Keratinocyte (primary cell): Measurements from ENCODE around the gene RWDD2A. TPM values are rescaled to one million over a fixed set of nuclear protein-coding genes. Genes with fewer than 3 reads are reported as not detected.

Experiments used
- DNase-seq: peaks from one replicate; pipeline ENCODE4 v3.0.0-alpha.2; 2011; ENCODE audit warnings: low read depth, missing footprints, low spot score
- FAIRE-seq: peaks from 2 replicates; lab custom pipeline; 2011; peaks lifted over from hg19 to GRCh38; lab: Jason Lieb, UNC
- H2AFZ ChIP-seq: 2 replicates; pipeline ENCODE4 v1.6.0; 2012; ENCODE audit warnings: low read length, control low read depth, inconsistent platforms; ENCODE audit not compliant: control insufficient read depth
- H3K27ac ChIP-seq: 2 replicates; pipeline ENCODE4 v1.5.1; 2011; ENCODE audit warnings: low read length; ENCODE audit not compliant: control insufficient read depth, insufficient read depth
- H3K27me3 ChIP-seq: 3 replicates; pipeline ENCODE4 v1.6.0; 2011; ENCODE audit warnings: low read length; ENCODE audit not compliant: control insufficient read depth, insufficient read depth; ENCODE audit errors: extremely low read depth
- H3K36me3 ChIP-seq, 2 experiments: 2 replicates in 1 of 2; 3 replicates in 1 of 2; pipeline ENCODE4 v1.5.1; 2011; ENCODE audit warnings: low read length in 2 of 2, mild to moderate bottlenecking in 1 of 2; ENCODE audit not compliant: control insufficient read depth in 2 of 2, insufficient read depth in 2 of 2; ENCODE audit errors: extremely low read depth in 1 of 2
- H3K4me1 ChIP-seq: 3 replicates; pipeline ENCODE4 v1.5.1; 2011; ENCODE audit warnings: low read length; ENCODE audit not compliant: control insufficient read depth, insufficient read depth; ENCODE audit errors: extremely low read depth
- H3K4me2 ChIP-seq: 3 replicates; pipeline ENCODE4 v1.6.0; 2011; ENCODE audit warnings: low read depth, low read length; ENCODE audit not compliant: control insufficient read depth, insufficient read depth; ENCODE audit errors: extremely low read depth
- H3K4me3 ChIP-seq, 3 experiments: fragments of 200-600 bp in 1 of 3; sonication (generic) in 1 of 3; 2 replicates in 2 of 3; 3 replicates in 1 of 3; pipeline ENCODE4 v1.5.1; 2011 to 2016; ENCODE audit warnings: low read length in 3 of 3, mild to moderate bottlenecking in 3 of 3, control low read depth in 2 of 3, inconsistent platforms in 1 of 3, low read depth in 1 of 3, mixed read lengths in 1 of 3, mixed run types in 1 of 3, moderate library complexity in 1 of 3; ENCODE audit not compliant: control insufficient read depth in 2 of 3, insufficient read depth in 2 of 3; ENCODE audit errors: extremely low read depth in 1 of 3
- H3K79me2 ChIP-seq: 2 replicates; pipeline ENCODE4 v1.6.0; 2012; ENCODE audit warnings: low read length; ENCODE audit not compliant: control insufficient read depth, insufficient read depth
- H3K9ac ChIP-seq: 3 replicates; pipeline ENCODE4 v1.6.0; 2011; ENCODE audit warnings: low read length; ENCODE audit not compliant: control insufficient read depth, insufficient read depth; ENCODE audit errors: extremely low read depth
- H3K9me1 ChIP-seq: 3 replicates; pipeline ENCODE4 v1.6.0; 2011; ENCODE audit warnings: low read length; ENCODE audit not compliant: control insufficient read depth, insufficient read depth; ENCODE audit errors: extremely low read depth
- H3K9me3 ChIP-seq: 2 replicates; pipeline ENCODE4 v1.5.1; 2012; ENCODE audit warnings: low read depth, low read length; ENCODE audit not compliant: control insufficient read depth
- H4K20me1 ChIP-seq: 3 replicates; pipeline ENCODE4 v1.6.0; 2011; ENCODE audit warnings: low read length; ENCODE audit not compliant: control insufficient read depth, insufficient read depth; ENCODE audit errors: extremely low read depth
- EZH2 ChIP-seq: IDR thresholded peaks from one replicate; pipeline ENCODE4 v1.6.1; 2012; ENCODE audit warnings: inconsistent platforms, mild to moderate bottlenecking, low read length, moderate library complexity
- dilution Hi-C: fragments of 300-500 bp; cut with MboI; formaldehyde crosslinking; loops from one replicate; pipeline ENCODE4 v1.7.0; 2020; ENCODE audit warnings: low sequenced_read_pairs; ENCODE audit not compliant: extremely low pct_ligation_motif_present
- polyA plus RNA-seq, 5 experiments: library from polyadenylated mRNA; depleted of rRNA in 3 of 5; stranded (reverse) in 3 of 5; stranded (forward) in 1 of 5; unstranded in 1 of 5; fragments of >200 nt; gene quantifications; 1 replicate in 1 of 5; 2 replicates in 3 of 5; 3 replicates in 1 of 5; pipeline versions ENCODE4 v1.2.1 to v1.2.3, GENCODE V29; 2011 to 2012; ENCODE audit warnings: missing spikeins in 2 of 5, low read depth in 1 of 5, low replicate concordance in 1 of 5
- TF ChIP-seq, protein P1 (sequence below), 3 experiments: IDR thresholded peaks in 1 of 3; conservative IDR thresholded peaks in 1 of 3; optimal IDR thresholded peaks in 1 of 3; 2 replicates in 2 of 3; 3 replicates in 1 of 3; pipeline versions ENCODE3 to v1.5.1; 2011; ENCODE audit warnings: low read length in 3 of 3, mild to moderate bottlenecking in 3 of 3, moderate library complexity in 2 of 3, control low read depth in 1 of 3, inconsistent platforms in 1 of 3; ENCODE audit not compliant: insufficient read depth in 2 of 3; ENCODE audit errors: extremely low read depth in 1 of 3

The RWDD2A gene
- polyA plus RNA-seq, 1 donor (not counting 4 experiments of a cell fraction or from before 2014, with no cell fraction given), result 1.5 TPM

DNA sequence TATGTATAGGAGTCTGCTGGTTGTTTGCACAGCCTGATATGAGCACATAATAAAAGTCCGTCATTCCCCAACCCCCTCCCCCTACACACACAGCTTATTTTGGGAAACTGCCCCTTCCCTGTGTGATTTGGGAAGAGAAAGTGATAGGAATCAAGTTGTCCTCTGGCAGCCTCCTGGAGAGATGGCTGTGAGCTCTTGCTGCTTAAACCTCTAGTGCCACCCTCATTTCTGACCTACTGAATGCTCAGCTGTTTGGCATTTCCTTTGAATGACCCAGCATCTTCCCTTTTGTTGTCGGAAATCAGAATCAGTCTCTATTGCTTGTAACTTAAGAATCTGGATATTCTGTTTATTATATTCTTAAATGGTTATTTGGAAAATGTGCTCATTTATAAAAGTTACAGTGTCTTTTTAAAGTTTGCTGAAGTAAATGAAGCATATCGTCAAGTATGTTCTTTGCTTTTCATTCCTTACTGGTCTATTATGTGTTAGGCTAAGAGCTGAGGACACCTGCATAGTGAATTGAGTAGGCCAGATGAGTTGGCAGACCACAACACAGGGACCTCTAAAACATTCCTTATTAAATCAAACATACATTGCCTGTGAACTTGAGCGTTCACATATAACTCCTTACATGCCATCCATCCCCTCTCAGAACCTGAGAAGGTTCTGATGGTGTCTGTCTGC is 5.5 kb downstream of the RWDD2A start:
- Histone ChIP-seq H3K9ac (no peak overlapping the region), H3K9me1 (no peaks in the 10 kb centered on the region), H3K36me3 (peaks cover 0 to 7% of the 10 kb centered on the region in 2 experiments), H4K20me1 (no peaks in the 10 kb centered on the region), H3K79me2 (no peaks in the 10 kb centered on the region), H3K27me3 (no peaks in the 10 kb centered on the region), H2AFZ (no peak overlapping the region), H3K4me2 (no peak overlapping the region), H3K4me1 (peaks cover 16% of the 10 kb centered on the region), H3K27ac (no peak overlapping the region), H3K9me3 (no peaks in the 10 kb centered on the region), H3K4me3 (no peak overlapping the region)
- DNase-seq (no peak), FAIRE-seq (no peak)
- TF ChIP-seq, protein P1, sequence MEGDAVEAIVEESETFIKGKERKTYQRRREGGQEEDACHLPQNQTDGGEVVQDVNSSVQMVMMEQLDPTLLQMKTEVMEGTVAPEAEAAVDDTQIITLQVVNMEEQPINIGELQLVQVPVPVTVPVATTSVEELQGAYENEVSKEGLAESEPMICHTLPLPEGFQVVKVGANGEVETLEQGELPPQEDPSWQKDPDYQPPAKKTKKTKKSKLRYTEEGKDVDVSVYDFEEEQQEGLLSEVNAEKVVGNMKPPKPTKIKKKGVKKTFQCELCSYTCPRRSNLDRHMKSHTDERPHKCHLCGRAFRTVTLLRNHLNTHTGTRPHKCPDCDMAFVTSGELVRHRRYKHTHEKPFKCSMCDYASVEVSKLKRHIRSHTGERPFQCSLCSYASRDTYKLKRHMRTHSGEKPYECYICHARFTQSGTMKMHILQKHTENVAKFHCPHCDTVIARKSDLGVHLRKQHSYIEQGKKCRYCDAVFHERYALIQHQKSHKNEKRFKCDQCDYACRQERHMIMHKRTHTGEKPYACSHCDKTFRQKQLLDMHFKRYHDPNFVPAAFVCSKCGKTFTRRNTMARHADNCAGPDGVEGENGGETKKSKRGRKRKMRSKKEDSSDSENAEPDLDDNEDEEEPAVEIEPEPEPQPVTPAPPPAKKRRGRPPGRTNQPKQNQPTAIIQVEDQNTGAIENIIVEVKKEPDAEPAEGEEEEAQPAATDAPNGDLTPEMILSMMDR (optimal IDR thresholded peaks at IDR 0.05 in 1 of 3, IDR thresholded peaks at IDR 0.05 in 1 of 3, conservative IDR thresholded peaks at IDR 0.05 in 1 of 3; ENCODE audit: extremely low read depth in 1 of 3, insufficient read depth in 2 of 3, low read length in 3 of 3), result no peak
- no peak for TF ChIP-seq EZH2
- dilution Hi-C loops, result no loop called here

DNA sequence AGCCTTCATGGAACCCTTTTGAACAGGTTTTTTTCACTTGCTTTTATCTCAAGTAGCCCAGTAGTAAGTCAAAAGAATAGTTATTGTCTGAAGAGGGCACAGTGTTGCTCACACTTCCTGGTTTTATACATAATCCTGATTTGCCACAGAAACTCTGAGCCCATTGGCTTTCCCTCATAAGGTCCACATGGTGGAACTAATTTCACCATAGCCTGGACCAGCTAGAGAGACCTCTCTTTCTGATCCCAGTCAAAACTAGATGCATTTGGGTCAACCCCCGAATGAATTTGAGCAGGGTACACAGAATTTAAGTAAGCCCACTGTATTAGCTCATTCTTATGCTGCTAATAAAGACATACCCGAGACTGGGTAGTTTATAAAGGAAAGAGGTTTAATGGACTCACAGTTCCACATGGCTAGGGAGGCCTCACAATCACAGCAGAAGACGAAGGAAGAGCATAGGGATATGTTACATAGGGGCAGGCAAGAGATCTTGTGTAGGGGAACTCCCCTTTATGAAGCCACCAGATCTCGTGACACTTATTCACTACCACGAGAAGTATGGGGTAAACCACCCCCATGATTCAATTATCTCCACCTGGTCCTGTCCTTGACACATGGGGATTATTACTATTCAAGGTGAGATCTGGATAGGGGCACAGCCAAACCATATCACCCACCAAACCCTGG is 6.2 kb downstream of the RWDD2A start:
- Histone ChIP-seq H2AFZ (no peak overlapping the region), H3K4me2 (no peak overlapping the region), H3K36me3 (peaks cover 0 to 7% of the 10 kb centered on the region in 2 experiments), H3K9me3 (no peaks in the 10 kb centered on the region), H3K27me3 (no peaks in the 10 kb centered on the region), H3K79me2 (no peaks in the 10 kb centered on the region), H3K4me3 (no peak overlapping the region), H3K9ac (no peak overlapping the region), H4K20me1 (no peaks in the 10 kb centered on the region), H3K9me1 (no peaks in the 10 kb centered on the region), H3K4me1 (peaks cover 11% of the 10 kb centered on the region), H3K27ac (peak overlapping the region; percentile 16)
- FAIRE-seq, result no peak
- dilution Hi-C loops, result no loop called here
- TF ChIP-seq EZH2, result no peak
- TF ChIP-seq, protein P1 (optimal IDR thresholded peaks at IDR 0.05 in 1 of 3, IDR thresholded peaks at IDR 0.05 in 1 of 3, conservative IDR thresholded peaks at IDR 0.05 in 1 of 3; ENCODE audit: extremely low read depth in 1 of 3, insufficient read depth in 2 of 3, low read length in 3 of 3), result no peak
- DNase-seq, result no peak
